ENCODE results near the gene TP53TG5.

Gene TP53TG5

DNA sequence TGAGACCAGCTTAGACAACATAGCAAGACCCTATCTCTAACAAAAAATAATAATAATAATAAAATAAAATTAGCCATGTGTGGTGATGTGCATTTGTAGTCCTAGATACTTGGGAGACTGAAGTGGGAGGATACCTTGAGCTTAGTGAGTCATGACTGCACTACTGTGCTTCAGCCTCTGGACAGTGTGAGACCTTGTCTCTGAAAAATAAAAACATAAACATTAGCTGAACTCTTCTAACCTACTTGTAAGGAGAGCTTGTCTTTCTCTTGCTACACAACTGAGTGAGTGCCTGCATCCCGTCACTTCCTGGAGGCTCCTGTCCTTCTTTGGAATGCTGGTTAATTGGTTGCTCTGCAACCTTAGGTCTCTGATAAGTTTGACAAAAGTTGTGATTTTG, 24.8 kb upstream of the TP53TG5 start:
- Histone ChIP-seq H3K4me1 (ENCODE audit: low read length) (no peaks in the 10 kb centered on the region; the same call in 1 of the 2 replicates), H3K9ac (ENCODE audit: low read length) (no peak overlapping the region), H3K79me2 (ENCODE audit: low read length) (no peaks in the 10 kb centered on the region), H3K4me3 (ENCODE audit: low read length) (no peak overlapping the region), H3K4me2 (ENCODE audit: low read length) (no peak overlapping the region), H3K9me3 (ENCODE audit: insufficient read depth, low read length) (peaks cover 23% of the 10 kb centered on the region), H4K20me1 (ENCODE audit: insufficient read depth, low read length) (no peaks in the 10 kb centered on the region), H3K27me3 (ENCODE audit: low read depth, low read length) (peaks cover 27% of the 10 kb centered on the region; the same call in 1 of the 2 replicates), H3K27ac (ENCODE audit: low read length) (no peak overlapping the region), H2AFZ (ENCODE audit: low read depth, low read length) (no peak overlapping the region), H3K36me3 (replicated peaks; ENCODE audit: low read depth, low read length) (peaks cover 12% of the 10 kb centered on the region)
- TF ChIP-seq CTCF (IDR thresholded peaks at IDR 0.05; ENCODE audit: low read depth, low read length) = no peak
- no peak for TF ChIP-seq EZH2phosphoT487 (IDR thresholded peaks at IDR 0.05; ENCODE audit: low read depth)

- H3K36me3 ChIP-seq (replicated peaks; ENCODE audit: low read depth, low read length) = peaks cover 12% of the 10 kb centered on the region
- no peak overlapping the region for H3K9ac ChIP-seq (ENCODE audit: low read length)
- H3K4me1 ChIP-seq (ENCODE audit: low read length) = no peaks in the 10 kb centered on the region; the same call in 1 of the 2 replicates
- H4K20me1 ChIP-seq (ENCODE audit: insufficient read depth, low read length) = no peaks in the 10 kb centered on the region
- no peak overlapping the region for H3K27ac ChIP-seq (ENCODE audit: low read length)
- no peaks in the 10 kb centered on the region for H3K79me2 ChIP-seq (ENCODE audit: low read length)
- H2AFZ ChIP-seq (ENCODE audit: low read depth, low read length) = no peak overlapping the region
- no peak overlapping the region for H3K4me3 ChIP-seq (ENCODE audit: low read length)
- no peak for TF ChIP-seq EZH2phosphoT487 (IDR thresholded peaks at IDR 0.05; ENCODE audit: low read depth)
- no peak for TF ChIP-seq CTCF (IDR thresholded peaks at IDR 0.05; ENCODE audit: low read depth, low read length)
- H3K4me2 ChIP-seq (ENCODE audit: low read length) = no peak overlapping the region
- H3K9me3 ChIP-seq (ENCODE audit: insufficient read depth, low read length) = peaks cover 23% of the 10 kb centered on the region
- H3K27me3 ChIP-seq (ENCODE audit: low read depth, low read length) = peaks cover 9% of the 10 kb centered on the region; the same call in 1 of the 2 replicates
These were observed 22.4 kb upstream of the TP53TG5 start for GRCh38 chr20:45400346-45401031.

DNA sequence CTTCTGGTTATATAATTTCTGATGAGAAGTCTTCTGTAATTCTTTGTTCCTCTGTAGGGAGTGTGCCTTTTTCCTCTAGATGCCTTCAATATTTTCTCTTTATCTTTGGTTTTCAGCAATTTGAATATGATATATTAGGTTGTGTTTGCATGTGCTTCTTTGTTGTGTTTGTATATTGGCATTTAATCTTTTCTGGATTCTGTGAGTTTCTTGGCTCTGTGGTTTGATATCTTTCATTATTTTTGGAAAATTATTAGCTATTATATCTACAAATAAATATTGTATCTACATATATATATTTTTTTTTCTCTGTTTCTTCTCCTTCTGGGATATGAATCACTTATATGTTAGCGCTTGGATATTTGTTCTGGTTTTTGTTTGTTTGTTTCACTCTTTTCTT, 20.9 kb upstream of the TP53TG5 start:
- no peak overlapping the region for H3K4me2 ChIP-seq (ENCODE audit: low read length)
- H3K4me1 ChIP-seq (ENCODE audit: low read length) = no peaks in the 10 kb centered on the region
- no peak overlapping the region for H3K4me3 ChIP-seq (ENCODE audit: low read length)
- no peaks in the 10 kb centered on the region for H3K27me3 ChIP-seq (ENCODE audit: low read depth, low read length)
- H3K79me2 ChIP-seq (ENCODE audit: low read length) = no peaks in the 10 kb centered on the region
- H3K9me3 ChIP-seq (ENCODE audit: insufficient read depth, low read length) = peaks cover 23% of the 10 kb centered on the region
- H3K27ac ChIP-seq (ENCODE audit: low read length) = no peak overlapping the region
- no peaks in the 10 kb centered on the region for H4K20me1 ChIP-seq (ENCODE audit: insufficient read depth, low read length)
- peaks cover 12% of the 10 kb centered on the region for H3K36me3 ChIP-seq (replicated peaks; ENCODE audit: low read depth, low read length)
- no peak overlapping the region for H2AFZ ChIP-seq (ENCODE audit: low read depth, low read length)
- TF ChIP-seq EZH2phosphoT487 (IDR thresholded peaks at IDR 0.05; ENCODE audit: low read depth) (no peak), CTCF (IDR thresholded peaks at IDR 0.05; ENCODE audit: low read depth, low read length) (no peak)
- no peak overlapping the region for H3K9ac ChIP-seq (ENCODE audit: low read length)

GRCh38 chr20:45395114-45395415, 16.9 kb upstream of the TP53TG5 start:
- Histone ChIP-seq H3K4me3 (ENCODE audit: low read length) (no peak overlapping the region), H3K27me3 (ENCODE audit: low read depth, low read length) (no peaks in the 10 kb centered on the region), H4K20me1 (ENCODE audit: insufficient read depth, low read length) (no peaks in the 10 kb centered on the region), H3K9me3 (ENCODE audit: insufficient read depth, low read length) (peaks cover 5% of the 10 kb centered on the region), H2AFZ (ENCODE audit: low read depth, low read length) (no peak overlapping the region), H3K27ac (ENCODE audit: low read length) (no peak overlapping the region), H3K79me2 (ENCODE audit: low read length) (no peaks in the 10 kb centered on the region), H3K9ac (ENCODE audit: low read length) (no peak overlapping the region), H3K36me3 (replicated peaks; ENCODE audit: low read depth, low read length) (no peaks in the 10 kb centered on the region), H3K4me2 (ENCODE audit: low read length) (no peak overlapping the region), H3K4me1 (ENCODE audit: low read length) (no peaks in the 10 kb centered on the region; the same call in 1 of the 2 replicates)
- TF ChIP-seq EZH2phosphoT487 (IDR thresholded peaks at IDR 0.05; ENCODE audit: low read depth) = no peak
- no peak for TF ChIP-seq CTCF (IDR thresholded peaks at IDR 0.05; ENCODE audit: low read depth, low read length)
